ENCODE measurements around the gene NOS1AP.
"Not testable (repeated sequence)": the region's sequence is repeated elsewhere in the genome, so short reads cannot be mapped to it uniquely, and the experiment has no call there.

NOS1AP gene

GRCh38 chr1:162405800-162406199, 336.3 kb downstream of the NOS1AP start:
- Histone ChIP-seq H3K27ac (no peak overlapping the region), H3K4me2 (no peak overlapping the region), H3K4me1 (no peaks in the 10 kb centered on the region), H3K9ac (no peak overlapping the region), H3K4me3 (no peak overlapping the region), H3K36me3 (no peaks in the 10 kb centered on the region), H3K9me3 (no peaks in the 10 kb centered on the region), H3K27me3 (no peaks in the 10 kb centered on the region), H4K20me1 (no peaks in the 10 kb centered on the region)
- TF ChIP-seq Cebpa-rat (IDR thresholded peaks at IDR 0.05): no peak

GRCh38 chr1:162406811-162407210, 337.3 kb downstream of the NOS1AP start:
- no peak overlapping the region for H3K4me2 ChIP-seq

GRCh38 chr1:162407539-162407938, 338.0 kb downstream of the NOS1AP start:
- no peaks in the 10 kb centered on the region for H3K9me3 ChIP-seq
- no peaks in the 10 kb centered on the region for H3K36me3 ChIP-seq
- H3K4me1 ChIP-seq: no peaks in the 10 kb centered on the region
- no peak overlapping the region for H3K4me3 ChIP-seq
- no peak overlapping the region for H3K9ac ChIP-seq
- TF ChIP-seq Cebpa-rat (IDR thresholded peaks at IDR 0.05): no peak
- no peaks in the 10 kb centered on the region for H4K20me1 ChIP-seq
- H3K4me2 ChIP-seq: no peak overlapping the region
- no peaks in the 10 kb centered on the region for H3K27me3 ChIP-seq
- H3K27ac ChIP-seq: no peak overlapping the region

More at GRCh38 chr1:162406811-162407210, 337.3 kb downstream of the NOS1AP start:
- no peaks in the 10 kb centered on the region for H3K9me3 ChIP-seq
- H4K20me1 ChIP-seq: no peaks in the 10 kb centered on the region
- H3K27ac ChIP-seq: no peak overlapping the region
- H3K4me3 ChIP-seq: no peak overlapping the region
- H3K4me1 ChIP-seq: no peaks in the 10 kb centered on the region
- H3K9ac ChIP-seq: no peak overlapping the region
- no peaks in the 10 kb centered on the region for H3K36me3 ChIP-seq
- no peaks in the 10 kb centered on the region for H3K27me3 ChIP-seq
- no peak for TF ChIP-seq Cebpa-rat (IDR thresholded peaks at IDR 0.05)

- H3K27ac ChIP-seq: no peak within 1 kb of the TSS
- no peak for TF ChIP-seq Cebpa-rat (IDR thresholded peaks at IDR 0.05)
- H4K20me1 ChIP-seq: no peaks in the 10 kb centered on the region
- H3K4me3 ChIP-seq: no peak within 1 kb of the TSS
- H3K9ac ChIP-seq: no peak within 1 kb of the TSS
- H3K36me3 ChIP-seq: no peaks in the 10 kb centered on the region
- no peaks in the 10 kb centered on the region for H3K9me3 ChIP-seq
- H3K4me2 ChIP-seq: no peak within 1 kb of the TSS
- no peaks in the 10 kb centered on the region for H3K4me1 ChIP-seq
- H3K27me3 ChIP-seq: no peaks in the 10 kb centered on the region
Measured at GRCh38 chr1:162412002-162412401, 342.5 kb downstream of the NOS1AP start, which contains the start of gene SH2D1B. TSS of gene SH2D1B (minus strand) at chr1:162412136. CDS start at chr1:162412016, 120 bp downstream.

- H3K4me3 ChIP-seq: no peak overlapping the region
- no peaks in the 10 kb centered on the region for H3K9me3 ChIP-seq
- no peak overlapping the region for H3K9ac ChIP-seq
- no peaks in the 10 kb centered on the region for H3K36me3 ChIP-seq
- no peak overlapping the region for H3K27ac ChIP-seq
- H3K27me3 ChIP-seq: no peaks in the 10 kb centered on the region
- no peaks in the 10 kb centered on the region for H4K20me1 ChIP-seq
- no peak for TF ChIP-seq Cebpa-rat (IDR thresholded peaks at IDR 0.05)
- no peaks in the 10 kb centered on the region for H3K4me1 ChIP-seq
- no peak overlapping the region for H3K4me2 ChIP-seq
Measured at GRCh38 chr1:162416215-162416614, 346.7 kb downstream of the NOS1AP start.

DNA sequence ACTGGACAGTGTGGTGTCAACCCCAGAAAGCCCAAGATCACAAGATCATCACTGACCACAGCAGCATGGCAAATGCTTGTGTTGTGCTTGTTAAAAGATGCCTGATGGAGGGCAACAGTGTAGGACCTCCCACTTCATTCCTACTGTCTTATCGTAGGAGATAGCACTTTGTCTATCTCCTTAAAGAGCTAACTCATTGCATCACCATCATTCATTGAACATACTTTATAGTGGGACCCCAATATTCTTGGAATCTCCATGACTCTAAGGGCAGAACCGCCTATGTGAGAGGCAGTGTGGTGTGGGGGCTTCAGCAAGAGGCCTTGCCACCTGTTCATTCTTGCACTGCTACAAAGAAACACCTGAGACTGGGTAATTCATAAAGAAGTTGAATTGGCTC, 347.4 kb downstream of the NOS1AP start:
- H4K20me1 ChIP-seq: no peaks in the 10 kb centered on the region
- no peak for TF ChIP-seq Cebpa-rat (IDR thresholded peaks at IDR 0.05)
- no peaks in the 10 kb centered on the region for H3K36me3 ChIP-seq
- H3K4me3 ChIP-seq: no peak overlapping the region
- H3K27ac ChIP-seq: no peak overlapping the region
- no peaks in the 10 kb centered on the region for H3K9me3 ChIP-seq
- H3K4me2 ChIP-seq: no peak overlapping the region
- no peaks in the 10 kb centered on the region for H3K27me3 ChIP-seq
- H3K4me1 ChIP-seq: no peaks in the 10 kb centered on the region
- H3K9ac ChIP-seq: no peak overlapping the region

GRCh38 chr1:162417650-162418049, 348.2 kb downstream of the NOS1AP start:
- TF ChIP-seq Cebpa-rat (IDR thresholded peaks at IDR 0.05): no peak
- no peak overlapping the region for H3K4me3 ChIP-seq
- H3K4me1 ChIP-seq: peaks cover 7% of the 10 kb centered on the region
- no peak overlapping the region for H3K27ac ChIP-seq
- no peak overlapping the region for H3K9ac ChIP-seq
- no peaks in the 10 kb centered on the region for H3K36me3 ChIP-seq
- H3K27me3 ChIP-seq: no peaks in the 10 kb centered on the region
- H4K20me1 ChIP-seq: no peaks in the 10 kb centered on the region
- no peak overlapping the region for H3K4me2 ChIP-seq
- H3K9me3 ChIP-seq: no peaks in the 10 kb centered on the region

DNA sequence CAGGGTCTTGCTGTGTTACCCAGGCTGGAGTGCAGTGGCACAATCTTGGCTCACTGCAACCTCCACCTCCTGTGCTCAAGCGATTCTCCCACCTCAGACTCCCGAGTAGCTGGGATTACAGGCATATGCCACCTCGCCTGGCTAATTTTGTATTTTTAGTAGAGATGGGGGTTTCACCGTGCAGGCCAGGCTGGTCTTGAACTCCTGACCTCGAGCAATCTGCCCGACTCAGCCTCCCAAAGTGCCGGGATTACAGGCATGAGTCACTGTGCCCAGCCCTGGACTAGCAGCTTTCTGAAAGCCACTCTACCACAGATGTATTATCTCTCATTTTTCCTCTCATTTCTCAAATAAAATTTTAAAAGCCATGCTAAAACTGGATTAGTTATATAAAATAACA, 349.1 kb downstream of the NOS1AP start:
- H3K9ac ChIP-seq, H3K27me3 ChIP-seq, H3K27ac ChIP-seq, H3K9me3 ChIP-seq, H4K20me1 ChIP-seq, H3K4me2 ChIP-seq, H3K36me3 ChIP-seq, H3K4me3 ChIP-seq: not testable (repeated sequence)
- peaks cover 16% of the 10 kb centered on the region for H3K4me1 ChIP-seq

- not testable (repeated sequence) for H3K36me3 ChIP-seq, H3K4me3 ChIP-seq, H3K9me3 ChIP-seq, H3K27ac ChIP-seq, H3K4me2 ChIP-seq, H4K20me1 ChIP-seq, H3K27me3 ChIP-seq, H3K9ac ChIP-seq
- peaks cover 20% of the 10 kb centered on the region for H3K4me1 ChIP-seq
Measured at GRCh38 chr1:162419450-162419931, 350.0 kb downstream of the NOS1AP start.
